ENCODE data around the gene MAG. TPM values are rescaled to one million over a fixed set of nuclear protein-coding genes. Genes with fewer than 3 reads are reported as not detected.
A peak's percentile ranks its signal among the peaks of the same experiment; 100 is the strongest.

The MAG gene
- total RNA-seq, 1 experiment from 2014 or later: 0.17 TPM

- H3K4me3 ChIP-seq (replicated peaks in 1 of 2; ENCODE audit: low read depth in 1 of 2, low read length in 2 of 2): peak within 1 kb of the TSS; percentile 78 to 82
- intact Hi-C loops (cut with micrococcal nuclease): no loop called here
- no peaks in the 10 kb centered on the region for H3K27me3 ChIP-seq (ENCODE audit: insufficient read depth, low read length)
- H3K9me2 ChIP-seq (ENCODE audit: insufficient read depth): no peaks in the 10 kb centered on the region
- ATAC-seq: peak; percentile 28
- TF ChIP-seq ZFX (IDR thresholded peaks at IDR 0.05): 0 out of 2 replicates have a peak, but pooled peaks have one; percentile 79
- no peak for TF ChIP-seq JUND (IDR thresholded peaks at IDR 0.05)
- TF ChIP-seq POLR2AphosphoS5 (IDR thresholded peaks at IDR 0.05; ENCODE audit: low read depth, low read length): peak; percentile 41; the same call in 1 of the 2 replicates
- TF ChIP-seq YY1 (IDR thresholded peaks at IDR 0.05; ENCODE audit: extremely low read depth, insufficient replicate concordance, low read depth, low read length): peak; percentile 76
- H3K36me3 ChIP-seq (ENCODE audit: control insufficient read depth in 1 of 2, insufficient read depth in 2 of 2, low read length in 2 of 2): peaks cover 12 to 26% of the 10 kb centered on the region in 2 experiments; a peak in 3 of 4 replicates
- ChIA-PET POLR2A (no interaction called here), CTCF (interaction anchor here (0.6 to 1.5 kb wide), 4 partner anchors 21 to 226 kb away, joined by 3 to 8 read pairs (median 4); no protein-coding TSS in a partner anchor), RAD21 (ENCODE audit: low non-redundant PET in 1 of 2, low total read pairs in 2 of 2, uncharacterized antibody in 2 of 2, unreplicated experiment in 2 of 2) (interaction anchor here (0.6 to 1.2 kb wide), 4 partner anchors 12 to 600 kb away, joined by 3 to 5 read pairs (median 4); no protein-coding TSS in a partner anchor)
- peaks cover 9 to 41% of the 10 kb centered on the region in 2 experiments; a peak in 3 of 4 replicates for H3K4me1 ChIP-seq (ENCODE audit: control insufficient read depth in 1 of 2, insufficient read depth in 2 of 2, low read length in 2 of 2)
- no peaks in the 10 kb centered on the region for H4K20me1 ChIP-seq (ENCODE audit: insufficient read depth)
- H3K9me3 ChIP-seq (ENCODE audit: control insufficient read depth in 1 of 2, insufficient read depth in 1 of 2, low read depth in 1 of 2, low read length in 2 of 2): no peaks in the 10 kb centered on the region
- H3K9ac ChIP-seq (ENCODE audit: low read length): peak within 1 kb of the TSS; percentile 94
- H3K4me2 ChIP-seq (ENCODE audit: low read length): peak within 1 kb of the TSS; percentile 93
- no TSS peak for BruUV-seq (replicated peaks)
- H3K79me2 ChIP-seq (ENCODE audit: insufficient read depth, low read length): peaks cover 25% of the 10 kb centered on the region; the same call in 1 of the 2 replicates
- H2AFZ ChIP-seq (ENCODE audit: low read depth, low read length, poor library complexity, severe bottlenecking): no peak within 1 kb of the TSS
- H3K27ac ChIP-seq (ENCODE audit: low read depth, low read length): peak within 1 kb of the TSS; percentile 93
- DNase-seq (ENCODE audit: low read depth, low spot score): peak; percentile 26
Observed at GRCh38 chr19:35268536-35269437, 23.2 kb upstream of the MAG start, which contains the start of gene USF2. USF2 (plus strand) TSS chr19:35268962; CDS start chr19:35269102, 140 bp downstream.

- H3K4me2 ChIP-seq (ENCODE audit: low read length): peak overlapping the region; percentile 72
- POLR2A ChIA-PET: interaction anchor here (0.6 kb wide), 1 partner anchor 19 kb away, joined by 3 read pairs; no protein-coding TSS in a partner anchor
- RAD21 ChIA-PET (ENCODE audit: low non-redundant PET in 1 of 2, low total read pairs in 2 of 2, uncharacterized antibody in 2 of 2, unreplicated experiment in 2 of 2): interaction anchor here (0.6 to 0.7 kb wide), 2 partner anchors 115 to 225 kb away, joined by 3 to 5 read pairs; no protein-coding TSS in a partner anchor
- ATAC-seq: peak; percentile 73
- peaks cover 25% of the 10 kb centered on the region; the same call in 1 of the 2 replicates for H3K79me2 ChIP-seq (ENCODE audit: insufficient read depth, low read length)
- H3K27me3 ChIP-seq (ENCODE audit: insufficient read depth, low read length): no peaks in the 10 kb centered on the region
- peak; percentile 75 for DNase-seq (ENCODE audit: low read depth, low spot score)
- CTCF ChIA-PET: interaction anchor here (0.6 to 1.5 kb wide), 7 partner anchors 13 to 239 kb away, joined by 3 to 8 read pairs (median 3); partner anchors contain the start of gene HAMP
- H3K4me3 ChIP-seq (replicated peaks in 1 of 2; ENCODE audit: low read depth in 1 of 2, low read length in 2 of 2): peak overlapping the region; percentile 42 to 61
- peaks cover 16 to 19% of the 10 kb centered on the region in 2 experiments; a peak in 3 of 4 replicates for H3K36me3 ChIP-seq (ENCODE audit: control insufficient read depth in 1 of 2, insufficient read depth in 2 of 2, low read length in 2 of 2)
- no peaks in the 10 kb centered on the region for H3K9me3 ChIP-seq (ENCODE audit: control insufficient read depth in 1 of 2, insufficient read depth in 1 of 2, low read depth in 1 of 2, low read length in 2 of 2)
- BruUV-seq (replicated peaks): no TSS peak
- no peaks in the 10 kb centered on the region for H3K9me2 ChIP-seq (ENCODE audit: insufficient read depth)
- H3K27ac ChIP-seq (ENCODE audit: low read depth, low read length): peak overlapping the region; percentile 93
- intact Hi-C loops (cut with micrococcal nuclease): no loop called here
- H4K20me1 ChIP-seq (ENCODE audit: insufficient read depth): no peaks in the 10 kb centered on the region
- H3K9ac ChIP-seq (ENCODE audit: low read length): peak overlapping the region; percentile 71
- H3K4me1 ChIP-seq (ENCODE audit: control insufficient read depth in 1 of 2, insufficient read depth in 2 of 2, low read length in 2 of 2): peaks cover 9 to 35% of the 10 kb centered on the region in 2 experiments; a peak in 3 of 4 replicates
- H2AFZ ChIP-seq (ENCODE audit: low read depth, low read length, poor library complexity, severe bottlenecking): no peak overlapping the region
- TF ChIP-seq ZFX (IDR thresholded peaks at IDR 0.05) (peak; percentile 60; the same call in 1 of the 2 replicates), MAX (IDR thresholded peaks at IDR 0.05) (peak; percentile 71), CTCF (IDR thresholded peaks at IDR 0.05 in 2 of 3, conservative IDR thresholded peaks at IDR 0.05 in 1 of 3; ENCODE audit: borderline replicate concordance in 1 of 3, insufficient read depth in 1 of 3, low read depth in 2 of 3, low read length in 2 of 3) (peak in 2 of 3 experiments; percentile 53 to 56; a peak in 4 of 6 replicates), SRF (IDR thresholded peaks at IDR 0.05; ENCODE audit: low read depth) (no peak), POLR2AphosphoS5 (IDR thresholded peaks at IDR 0.05; ENCODE audit: low read depth, low read length) (peak; percentile 65), ZBTB33 (IDR thresholded peaks at IDR 0.05; ENCODE audit: extremely low read depth, insufficient replicate concordance, low read length) (no peak), SP1 (IDR thresholded peaks at IDR 0.05; ENCODE audit: low read depth) (no peak; the same call in 1 of the 2 replicates), CBX3 (IDR thresholded peaks at IDR 0.05; ENCODE audit: low read depth) (0 out of 2 replicates have a peak, but pooled peaks have one; percentile 66)
Observed at GRCh38 chr19:35269438-35270117, 22.4 kb upstream of the MAG start.

All from HCT116 (cell line).